Loucy (cell line): ENCODE results near the gene RAD54L.

Experiments used
- H2AFZ ChIP-seq: fragments of 200-600 bp; sonication (generic); 2 replicates; pipeline ENCODE4 v1.6.0; 2016; ENCODE audit warnings: antibody characterized with exemption, mild to moderate bottlenecking, low read length, moderate library complexity
- H3F3A ChIP-seq: fragments of 200-600 bp; 2 replicates; pipeline ENCODE4 v1.6.0; 2016; ENCODE audit warnings: antibody characterized with exemption, low read depth, mild to moderate bottlenecking
- H3K27me3 ChIP-seq: fragments of 200-600 bp; sonication (generic); 2 replicates; pipeline ENCODE4 v1.6.1; 2014; ENCODE audit warnings: low read length, mild to moderate bottlenecking; ENCODE audit not compliant: insufficient read depth, poor library complexity, severe bottlenecking
- H3K36me3 ChIP-seq: fragments of 200-600 bp; sonication (generic); 2 replicates; pipeline ENCODE4 v1.6.1; 2016; ENCODE audit warnings: low read length; ENCODE audit not compliant: insufficient read depth
- H3K4me1 ChIP-seq: fragments of 200-600 bp; sonication (generic); 2 replicates; pipeline ENCODE4 v1.5.1; 2014; ENCODE audit warnings: low read length, mild to moderate bottlenecking; ENCODE audit not compliant: insufficient read depth, poor library complexity, severe bottlenecking
- H3K4me2 ChIP-seq: fragments of 200-600 bp; sonication (generic); 2 replicates; pipeline ENCODE4 v1.6.0; 2014; ENCODE audit warnings: antibody characterized with exemption, low read length, low read depth, mild to moderate bottlenecking; ENCODE audit not compliant: poor library complexity, severe bottlenecking
- H3K4me3 ChIP-seq: fragments of 200-600 bp; sonication (generic); 2 replicates; pipeline ENCODE4 v1.5.1; 2014; ENCODE audit warnings: low read length, mild to moderate bottlenecking, mixed read lengths; ENCODE audit not compliant: poor library complexity, severe bottlenecking
- H3K79me2 ChIP-seq: fragments of 200-600 bp; sonication (generic); 2 replicates; pipeline ENCODE4 v1.6.1; 2014; ENCODE audit warnings: low read length; ENCODE audit not compliant: insufficient read depth
- H3K9ac ChIP-seq: fragments of 200-600 bp; sonication (generic); 2 replicates; pipeline ENCODE4 v1.6.0; 2014; ENCODE audit warnings: mild to moderate bottlenecking, low read depth, low read length, moderate library complexity; ENCODE audit not compliant: poor library complexity, severe bottlenecking
- H3K9me2 ChIP-seq: fragments of 200-600 bp; sonication (generic); replicated peaks from 2 replicates; pipeline ENCODE4 v1.6.1; 2016; ENCODE audit warnings: low read depth, low read length, mixed read lengths
- H3K9me3 ChIP-seq: fragments of 200-600 bp; sonication (generic); 2 replicates; pipeline ENCODE4 v1.6.1; 2014; ENCODE audit warnings: mild to moderate bottlenecking, antibody characterized with exemption, low read length, low read depth; ENCODE audit not compliant: insufficient read depth
- H4K20me1 ChIP-seq: fragments of 200-600 bp; sonication (generic); 2 replicates; pipeline ENCODE4 v1.6.0; 2014; ENCODE audit warnings: antibody characterized with exemption, low read length, mild to moderate bottlenecking; ENCODE audit not compliant: insufficient read depth, poor library complexity, severe bottlenecking
- CTCF ChIP-seq: fragments of 200-600 bp; sonication (generic); conservative IDR thresholded peaks from 2 replicates; pipeline ENCODE4 v1.5.1; 2014; ENCODE audit warnings: mild to moderate bottlenecking, antibody characterized with exemption, low read length
- EZH2phosphoT487 ChIP-seq: fragments of 200-600 bp; IDR thresholded peaks from 2 replicates; pipeline ENCODE4 v1.6.1; 2018; ENCODE audit warnings: antibody characterized with exemption, mild to moderate bottlenecking, moderate library complexity, borderline replicate concordance

RAD54L gene

DNA sequence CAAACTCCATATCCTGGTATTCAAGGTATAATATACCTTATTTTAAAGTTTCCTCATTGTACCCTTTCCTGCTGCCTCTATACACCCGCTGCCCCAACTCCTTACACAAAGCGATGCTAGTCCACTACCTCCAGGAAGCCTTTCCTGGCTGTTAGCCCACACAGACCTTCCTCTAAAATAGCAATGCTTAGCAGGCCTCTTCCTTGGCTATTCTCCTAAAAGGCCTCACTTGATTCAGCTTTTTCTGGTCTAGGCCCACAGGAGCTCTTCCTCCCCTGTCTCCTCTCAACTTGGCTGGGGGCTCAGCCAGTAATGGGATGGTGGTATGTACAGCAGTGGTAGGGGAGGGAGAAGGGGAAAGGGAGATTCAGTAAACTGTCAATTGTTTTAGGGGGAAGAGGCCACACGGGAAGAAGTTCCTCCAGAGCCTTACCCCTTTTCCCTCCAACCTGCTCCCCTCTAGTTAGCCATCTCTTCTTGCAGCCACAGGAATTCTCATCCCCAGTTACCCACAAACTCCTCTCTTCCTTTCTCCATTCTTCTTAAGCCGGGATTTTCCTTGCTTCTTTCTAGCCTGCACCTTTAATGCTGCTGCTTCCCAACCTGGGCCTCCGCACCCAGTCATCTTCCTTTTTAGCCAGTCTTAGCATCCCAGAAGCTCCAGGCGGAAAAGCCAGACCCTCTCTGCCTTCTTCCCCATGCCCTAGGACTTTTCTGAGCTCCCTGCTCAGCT lies 53.3 kb downstream of the RAD54L start:
- H3K4me3 ChIP-seq: peak overlapping the region; percentile 81

DNA sequence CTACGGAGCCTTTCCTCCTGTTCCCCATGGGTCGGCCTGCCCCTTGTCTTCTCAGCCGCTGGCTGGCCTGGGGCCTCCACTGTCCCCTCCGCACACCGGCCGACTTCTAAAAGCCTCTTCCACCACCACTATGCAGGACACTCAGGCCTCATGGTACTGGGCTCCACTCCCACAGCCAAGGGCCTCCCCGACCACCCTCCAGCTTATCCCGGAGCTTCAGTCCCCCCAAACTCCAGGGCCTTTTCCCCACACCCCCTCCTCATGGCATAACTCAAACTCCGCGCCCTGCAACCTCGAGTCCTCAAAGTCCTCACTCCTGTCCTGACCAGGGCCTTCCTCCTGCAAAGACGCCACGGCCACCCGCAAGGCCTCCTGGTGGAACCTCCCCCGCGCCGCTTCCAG lies 53.8 kb downstream of the RAD54L start:
- no peaks in the 10 kb centered on the region for H3K9me3 ChIP-seq
- H2AFZ ChIP-seq: 0 out of 2 replicates have a peak overlapping the region, but pooled peaks have one; percentile 80
- peaks cover 32% of the 10 kb centered on the region for H3K4me1 ChIP-seq
- H3K9me2 ChIP-seq: no peaks in the 10 kb centered on the region
- H3K27me3 ChIP-seq: peaks cover 4% of the 10 kb centered on the region
- H3K79me2 ChIP-seq: peaks cover 82% of the 10 kb centered on the region
- TF ChIP-seq EZH2phosphoT487: no peak
- TF ChIP-seq CTCF: no peak
- peaks cover 58% of the 10 kb centered on the region for H4K20me1 ChIP-seq
- peak overlapping the region; percentile 81 for H3K4me3 ChIP-seq
- peak overlapping the region; percentile 93 for H3K4me2 ChIP-seq
- H3K36me3 ChIP-seq: peaks cover 17% of the 10 kb centered on the region; the same call in 1 of the 2 replicates
- no peaks in the 10 kb centered on the region for H3F3A ChIP-seq
- peak overlapping the region; percentile 87 for H3K9ac ChIP-seq

More for the DNA sequence above, 53.3 kb downstream of the RAD54L start:
- Histone ChIP-seq H3K79me2 (peaks cover 76% of the 10 kb centered on the region), H3F3A (no peaks in the 10 kb centered on the region), H3K9me2 (no peaks in the 10 kb centered on the region), H3K27me3 (peaks cover 4% of the 10 kb centered on the region), H3K4me2 (peak overlapping the region; percentile 93), H4K20me1 (peaks cover 53% of the 10 kb centered on the region), H3K36me3 (peaks cover 20% of the 10 kb centered on the region; the same call in 1 of the 2 replicates), H3K4me1 (peaks cover 28% of the 10 kb centered on the region), H3K9me3 (no peaks in the 10 kb centered on the region), H3K9ac (peak overlapping the region; percentile 87), H2AFZ (no peak overlapping the region)
- TF ChIP-seq CTCF (no peak), EZH2phosphoT487 (no peak)

DNA sequence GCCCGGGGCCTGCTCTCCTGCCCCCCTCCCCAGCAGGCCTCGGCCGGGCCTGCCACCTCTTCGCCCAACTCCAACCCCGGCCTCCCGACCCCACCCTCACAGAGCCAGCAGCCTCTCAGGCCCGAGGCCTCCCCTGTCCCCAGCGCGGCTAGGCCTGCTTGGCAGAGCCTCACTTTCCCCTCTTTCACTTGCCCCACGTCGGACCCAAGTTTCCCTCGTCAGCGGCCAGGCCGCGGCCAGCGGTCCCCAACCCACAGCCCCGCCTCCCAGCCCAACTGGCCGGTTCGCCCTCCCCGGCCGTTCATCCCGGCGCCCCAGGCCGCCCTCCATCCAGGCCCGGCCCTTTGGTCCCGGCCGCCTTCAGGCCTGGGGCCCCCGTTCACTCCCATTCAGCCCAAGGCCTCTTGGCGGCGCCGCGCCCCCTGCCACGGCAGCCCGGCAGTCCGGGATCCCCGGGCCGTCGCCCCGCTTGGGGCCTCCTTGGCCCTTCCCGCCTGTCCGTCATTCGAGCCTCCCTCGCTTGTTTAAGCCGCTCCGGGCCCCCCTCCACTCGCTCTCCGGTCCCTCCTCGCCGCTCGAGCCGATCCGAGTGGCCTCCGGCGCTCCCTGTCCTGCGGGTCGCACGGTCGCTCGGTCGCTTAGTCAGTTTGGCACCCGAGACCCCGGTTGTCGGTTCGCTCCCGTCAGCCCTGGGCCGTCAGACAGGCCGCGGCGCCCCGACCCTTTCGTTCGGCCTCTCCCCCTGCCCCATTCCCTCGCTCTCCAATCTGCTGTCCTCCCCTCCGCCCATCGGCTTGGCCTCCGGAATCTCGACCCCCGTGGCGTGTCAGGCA lies 54.5 kb downstream of the RAD54L start:
- peaks cover 10% of the 10 kb centered on the region; the same call in 1 of the 2 replicates for H3K36me3 ChIP-seq
- H3K9me2 ChIP-seq: no peaks in the 10 kb centered on the region
- H3K4me1 ChIP-seq: peaks cover 36% of the 10 kb centered on the region
- H3K4me2 ChIP-seq: peak overlapping the region; percentile 93
- peak overlapping the region; percentile 80 for H2AFZ ChIP-seq
- peak overlapping the region; percentile 87 for H3K9ac ChIP-seq
- H4K20me1 ChIP-seq: peaks cover 61% of the 10 kb centered on the region
- H3K4me3 ChIP-seq: peak overlapping the region; percentile 81
- H3K9me3 ChIP-seq: no peaks in the 10 kb centered on the region
- TF ChIP-seq EZH2phosphoT487 (no peak), CTCF (peak; percentile 45)
- peaks cover 4% of the 10 kb centered on the region for H3K27me3 ChIP-seq
- H3K79me2 ChIP-seq: peaks cover 88% of the 10 kb centered on the region
- H3F3A ChIP-seq: no peaks in the 10 kb centered on the region
